ENCODE results near the gene SPECC1. TPM values are rescaled to one million over a fixed set of nuclear protein-coding genes. Genes with fewer than 3 reads are reported as not detected.

SPECC1 gene
- total and polyA plus RNA-seq, 2 of the 13 experiments (the other 11 are each of a cell fraction or from before 2014, with no cell fraction given): 2.3 to 6.9 TPM

- no peak overlapping the region for H2AFZ ChIP-seq (ENCODE audit: low read length)
- in situ Hi-C loops (cut with HindIII; ENCODE audit: extremely low pct_ligation_motif_present, low pct_unique_long_range_greater_than_20kb): loop anchor here (10.0 kb wide), 2 partner anchors 102 to 192 kb away; no protein-coding TSS in a partner anchor
- 3% methylated on average over 3 of the region's 4 CpGs for WGBS (ENCODE audit: low lambda C conversion rate)
- FAIRE-seq (no peak), ATAC-seq (no peak), DNase-seq (ENCODE audit: low spot score) (no peak)
- no peak overlapping the region for H3K4me2 ChIP-seq (ENCODE audit: low read depth, low read length)
- no peaks in the 10 kb centered on the region for H3K36me3 ChIP-seq (replicated peaks in 1 of 2; ENCODE audit: control insufficient read depth in 1 of 2, insufficient read depth in 2 of 2, low read length in 2 of 2)
- BruUV-seq (replicated peaks): no TSS peak
- no peaks in the 10 kb centered on the region for H3K9me3 ChIP-seq (ENCODE audit: low read length)
- ChIA-PET CTCF (ENCODE audit: low intra/inter-chr PET ratio, low total read pairs) (no interaction called here), POLR2A (no interaction called here)
- H3K79me2 ChIP-seq (ENCODE audit: insufficient read depth, low read length): no peaks in the 10 kb centered on the region
- H3K9ac ChIP-seq (ENCODE audit: insufficient read depth, low read depth, low read length): no peak overlapping the region
- no peaks in the 10 kb centered on the region for H3K4me1 ChIP-seq (ENCODE audit: insufficient read depth, low read length)
- H4K20me1 ChIP-seq (ENCODE audit: insufficient read depth, low read length): no peaks in the 10 kb centered on the region
- H3K4me3 ChIP-seq (replicated peaks in 1 of 3; ENCODE audit: insufficient read depth in 1 of 3, low read depth in 2 of 3, low read length in 3 of 3): no peak overlapping the region
- intact Hi-C loops (cut with micrococcal nuclease; ENCODE audit: unreplicated experiment): no loop called here
- no peak overlapping the region for H3K27ac ChIP-seq (ENCODE audit: extremely low read length, insufficient read depth, low read length)
- H3K27me3 ChIP-seq (ENCODE audit: control insufficient read depth in 1 of 2, insufficient read depth in 2 of 2, low read length in 2 of 2): no peaks in the 10 kb centered on the region; a peak in 1 of 5 replicates
- TF ChIP-seq SRSF9 (IDR thresholded peaks at IDR 0.05; ENCODE audit: borderline replicate concordance, insufficient read depth, low read depth, low read length, poor library complexity, severe bottlenecking) (no peak), ZNF883 (CRISPR knock-in tag; IDR thresholded peaks at IDR 0.05; ENCODE audit: not compliant biosample characterization) (no peak), ELK4 (CRISPR knock-in tag; IDR thresholded peaks at IDR 0.05; ENCODE audit: borderline replicate concordance) (no peak), PHF21A (CRISPR knock-in tag; IDR thresholded peaks at IDR 0.05) (no peak), LCORL (IDR thresholded peaks at IDR 0.05) (peak; percentile 26; the same call in 1 of the 2 replicates), LCORL (CRISPR knock-in tag; IDR thresholded peaks at IDR 0.05) (no peak), KLF6 (CRISPR knock-in tag; IDR thresholded peaks at IDR 0.05) (no peak), REL (CRISPR knock-in tag; conservative IDR thresholded peaks at IDR 0.05) (no peak), KDM2A (CRISPR knock-in tag; IDR thresholded peaks at IDR 0.05; ENCODE audit: borderline replicate concordance, low read depth) (no peak)
- TF ChIP-seq, protein P1, sequence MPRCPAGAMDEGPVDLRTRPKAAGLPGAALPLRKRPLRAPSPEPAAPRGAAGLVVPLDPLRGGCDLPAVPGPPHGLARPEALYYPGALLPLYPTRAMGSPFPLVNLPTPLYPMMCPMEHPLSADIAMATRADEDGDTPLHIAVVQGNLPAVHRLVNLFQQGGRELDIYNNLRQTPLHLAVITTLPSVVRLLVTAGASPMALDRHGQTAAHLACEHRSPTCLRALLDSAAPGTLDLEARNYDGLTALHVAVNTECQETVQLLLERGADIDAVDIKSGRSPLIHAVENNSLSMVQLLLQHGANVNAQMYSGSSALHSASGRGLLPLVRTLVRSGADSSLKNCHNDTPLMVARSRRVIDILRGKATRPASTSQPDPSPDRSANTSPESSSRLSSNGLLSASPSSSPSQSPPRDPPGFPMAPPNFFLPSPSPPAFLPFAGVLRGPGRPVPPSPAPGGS (CRISPR knock-in tag; IDR thresholded peaks at IDR 0.05): no peak
These were observed 114.0 kb downstream of the SPECC1 start for GRCh38 chr17:20123209-20123608.
